HEK293T (cell line): ENCODE results near the gene RAD51B.

ENCODE experiments used
- ARNT ChIP-seq: fragments of 450-650 bp; IDR thresholded peaks from 2 replicates; pipeline ENCODE4 v1.6.1; 2017; ENCODE audit warnings: mild to moderate bottlenecking
- BHLHE40 ChIP-seq: fragments of 450-650 bp; IDR thresholded peaks from 2 replicates; pipeline ENCODE4 v1.6.1; 2016; ENCODE audit warnings: mild to moderate bottlenecking, moderate library complexity, borderline replicate concordance
- FOXA1 ChIP-seq: fragments of 450-650 bp; IDR thresholded peaks from 2 replicates; pipeline ENCODE4 v1.6.1; 2016; ENCODE audit warnings: mild to moderate bottlenecking
- FOXM1 ChIP-seq: fragments of 450-650 bp; IDR thresholded peaks from 2 replicates; pipeline ENCODE4 v1.6.1; 2017; ENCODE audit warnings: mild to moderate bottlenecking, borderline replicate concordance
- HDGF ChIP-seq: fragments of 450-650 bp; IDR thresholded peaks from 2 replicates; pipeline ENCODE4 v1.6.1; 2017; ENCODE audit warnings: antibody characterized with exemption, borderline replicate concordance
- L3MBTL2 ChIP-seq: fragments of 450-650 bp; conservative IDR thresholded peaks from 2 replicates; pipeline ENCODE4 v1.6.1; 2016; ENCODE audit warnings: mild to moderate bottlenecking
- LEF1 ChIP-seq: fragments of 450-650 bp; IDR thresholded peaks from 2 replicates; pipeline ENCODE4 v1.6.1; 2017; ENCODE audit warnings: mild to moderate bottlenecking, borderline replicate concordance
- NFRKB ChIP-seq: fragments of 450-650 bp; IDR thresholded peaks from 2 replicates; pipeline ENCODE4 v1.6.1; 2016; ENCODE audit warnings: mild to moderate bottlenecking, moderate library complexity
- SP1 ChIP-seq: fragments of 450-650 bp; IDR thresholded peaks from 2 replicates; pipeline ENCODE4 v1.6.1; 2017
- SUZ12 ChIP-seq: fragments of 450-650 bp; IDR thresholded peaks from 2 replicates; pipeline ENCODE4 v1.6.1; 2016; ENCODE audit warnings: mild to moderate bottlenecking
- TARDBP ChIP-seq: fragments of 450-650 bp; IDR thresholded peaks from 2 replicates; pipeline ENCODE4 v1.6.1; 2016
- ZNF384 ChIP-seq: fragments of 450-650 bp; IDR thresholded peaks from 2 replicates; pipeline ENCODE4 v1.6.1; 2016

GRCh38 chr14:68711561-68712309, 892.2 kb downstream of the RAD51B start:
- TF ChIP-seq ARNT (no peak), HDGF (no peak), TARDBP (no peak), FOXM1 (no peak), ZNF384 (no peak), SUZ12 (no peak), SP1 (no peak), L3MBTL2 (no peak), BHLHE40 (no peak), NFRKB (no peak), LEF1 (no peak), FOXA1 (no peak)
